NCI-H510A treated with DMSO at 0.1 percent for 48 hours (cell line): ENCODE data around the gene FABP7.

ENCODE experiments used
- DNase-seq: peaks from one replicate; lab custom pipeline; 2025; lab: John Stamatoyannopoulos, UW

FABP7 gene

GRCh38 chr6:122760330-122760729 lies 19.2 kb upstream of the FABP7 start:
- no peak for DNase-seq

GRCh38 chr6:122766256-122766655 lies 13.3 kb upstream of the FABP7 start:
- DNase-seq = no peak

GRCh38 chr6:122770835-122771601 lies 8.5 kb upstream of the FABP7 start:
- DNase-seq = no peak

GRCh38 chr6:122772724-122773415 lies 6.6 kb upstream of the FABP7 start:
- no peak for DNase-seq

GRCh38 chr6:122775975-122776374 lies 3.5 kb upstream of the FABP7 start:
- DNase-seq = no peak

GRCh38 chr6:122778302-122778701 lies 1.2 kb upstream of the FABP7 start:
- DNase-seq = no peak

- no peak for DNase-seq
These were observed 393 bp upstream of the FABP7 start for GRCh38 chr6:122778985-122779661.

GRCh38 chr6:122780114-122780513 lies 598 bp downstream of the FABP7 start:
- DNase-seq = no peak

GRCh38 chr6:122781716-122782115 lies 2.2 kb downstream of the FABP7 start:
- no peak for DNase-seq

- DNase-seq = no peak
These were observed 3.9 kb downstream of the FABP7 start for GRCh38 chr6:122783401-122783800.

GRCh38 chr6:122785891-122786290 lies 6.4 kb downstream of the FABP7 start:
- DNase-seq = no peak

GRCh38 chr6:122787721-122788120 lies 8.2 kb downstream of the FABP7 start:
- DNase-seq = no peak

GRCh38 chr6:122788208-122788607 lies 8.7 kb downstream of the FABP7 start:
- DNase-seq = no peak

- peak; percentile 66 for DNase-seq
These were observed 9.2 kb downstream of the FABP7 start for GRCh38 chr6:122788663-122789181.

- DNase-seq = peak; percentile 66
These were observed 9.9 kb downstream of the FABP7 start, which contains the start of gene SMPDL3A for GRCh38 chr6:122789182-122790027. SMPDL3A (plus strand) TSS chr6:122789258; CDS start chr6:122789347, 89 bp downstream.

GRCh38 chr6:122790028-122790422 lies 10.5 kb downstream of the FABP7 start:
- DNase-seq = no peak

GRCh38 chr6:122790423-122791309 lies 11.2 kb downstream of the FABP7 start:
- DNase-seq = no peak

GRCh38 chr6:122791310-122791679 lies 11.8 kb downstream of the FABP7 start:
- no peak for DNase-seq

GRCh38 chr6:122792766-122793165 lies 13.2 kb downstream of the FABP7 start:
- no peak for DNase-seq

- DNase-seq = no peak
These were observed 18.0 kb downstream of the FABP7 start for GRCh38 chr6:122797537-122797936.
